ENCODE data around the gene SNAP47.

GRCh38 chr1:227809026-227809425 is 73.8 kb downstream of the SNAP47 start:
- no peak for TF ChIP-seq GATA2 (IDR thresholded peaks at IDR 0.05; ENCODE audit: low read depth, low read length)
- TF ChIP-seq GATA3 (IDR thresholded peaks at IDR 0.05; ENCODE audit: low read depth, low read length), result no peak

All from SH-SY5Y (cell line).